Myometrial cell (primary cell): Measurements from ENCODE around the gene LHFPL4. TPM values are rescaled to one million over a fixed set of nuclear protein-coding genes. Genes with fewer than 3 reads are reported as not detected.

Source experiments
- total RNA-seq: library from RNA; depleted of rRNA; stranded (reverse); fragments of >200 nt; gene quantifications from 2 replicates; pipeline ENCODE4 v1.2.3, GENCODE V29; 2015

The LHFPL4 gene
- not detected in 2 replicates for total RNA-seq

GRCh38 chr3:9553021-9553947 lies at the start of gene LHFPL4:
TSS of gene LHFPL4 (minus strand) at chr3:9553822. CDS start at chr3:9552679, 1,143 bp downstream.

Other genes starting within 250 kb of the LHFPL4 start
- gene THUMPD3, start 190.8 kb downstream of the LHFPL4 start, total RNA-seq: 20.0 and 36.9 TPM in 2 replicates
- gene SETD5, start 156.2 kb downstream of the LHFPL4 start, total RNA-seq: 33.4 and 37.2 TPM in 2 replicates
- gene MTMR14, start 95.7 kb upstream of the LHFPL4 start, total RNA-seq: 41.6 and 46.1 TPM in 2 replicates
- not detected in 2 replicates for gene CPNE9, start 150.0 kb upstream of the LHFPL4 start, total RNA-seq
- gene BRPF1, start 177.9 kb upstream of the LHFPL4 start, total RNA-seq: 8.6 and 9.9 TPM in 2 replicates
- gene OGG1, start 196.1 kb upstream of the LHFPL4 start, total RNA-seq: 26.9 and 39.8 TPM in 2 replicates
- gene CAMK1, start 216.1 kb upstream of the LHFPL4 start, total RNA-seq: 53.0 and 54.8 TPM in 2 replicates
- 121 and 134 TPM in 2 replicates for gene TADA3, start 238.7 kb upstream of the LHFPL4 start, total RNA-seq
- 287 and 324 TPM in 2 replicates for gene ARPC4, start 239.3 kb upstream of the LHFPL4 start, total RNA-seq